GM18520 (cell line): ENCODE measurements around the gene FFAR3.

Experiments used
- ATAC-seq: cut with Tn5 transposase; IDR thresholded peaks from one replicate; pipeline ENCODE4 v1.9.1; 2021; ENCODE audit not compliant: unreplicated experiment

The FFAR3 gene

DNA sequence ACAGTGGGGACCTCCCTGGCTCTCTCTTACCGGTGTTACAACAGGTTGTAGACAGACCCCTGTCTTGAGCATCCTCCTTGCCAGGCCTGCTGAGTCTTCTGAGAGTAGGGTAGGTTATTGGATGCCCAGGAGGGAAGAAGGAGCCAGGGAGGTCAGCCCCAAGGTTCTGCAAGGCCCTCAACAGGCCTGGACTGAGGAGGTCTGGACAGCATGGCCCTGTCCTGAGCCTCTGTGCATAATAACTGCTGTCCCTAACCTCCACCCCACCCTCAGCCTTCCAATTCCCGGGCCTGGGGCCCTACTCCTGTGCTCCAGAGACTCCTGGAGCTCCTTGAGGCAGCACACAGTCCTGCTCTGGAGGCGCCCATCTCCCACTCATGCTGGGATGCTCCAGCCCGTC, 28.9 kb upstream of the FFAR3 start:
- no peak for ATAC-seq

DNA sequence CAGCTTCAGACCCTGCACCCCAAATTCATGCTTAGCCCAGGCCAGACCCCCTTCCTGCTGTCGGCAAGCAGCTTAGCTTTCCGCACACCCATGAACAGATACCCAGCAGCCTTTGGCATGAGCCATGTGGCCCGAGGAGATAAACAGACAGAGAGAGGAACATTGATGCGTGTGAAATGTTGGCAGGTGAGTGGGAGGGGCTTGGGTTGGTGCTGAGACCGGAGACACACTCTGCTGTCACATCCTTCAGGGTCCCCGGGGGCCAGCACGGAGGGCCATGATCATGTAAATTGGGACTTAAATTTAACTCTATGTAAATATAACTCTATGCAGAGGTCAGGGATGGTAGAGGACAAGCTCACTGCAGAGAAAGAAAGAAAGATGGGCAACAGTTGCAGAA, 27.8 kb upstream of the FFAR3 start:
- ATAC-seq = peak; percentile 27

DNA sequence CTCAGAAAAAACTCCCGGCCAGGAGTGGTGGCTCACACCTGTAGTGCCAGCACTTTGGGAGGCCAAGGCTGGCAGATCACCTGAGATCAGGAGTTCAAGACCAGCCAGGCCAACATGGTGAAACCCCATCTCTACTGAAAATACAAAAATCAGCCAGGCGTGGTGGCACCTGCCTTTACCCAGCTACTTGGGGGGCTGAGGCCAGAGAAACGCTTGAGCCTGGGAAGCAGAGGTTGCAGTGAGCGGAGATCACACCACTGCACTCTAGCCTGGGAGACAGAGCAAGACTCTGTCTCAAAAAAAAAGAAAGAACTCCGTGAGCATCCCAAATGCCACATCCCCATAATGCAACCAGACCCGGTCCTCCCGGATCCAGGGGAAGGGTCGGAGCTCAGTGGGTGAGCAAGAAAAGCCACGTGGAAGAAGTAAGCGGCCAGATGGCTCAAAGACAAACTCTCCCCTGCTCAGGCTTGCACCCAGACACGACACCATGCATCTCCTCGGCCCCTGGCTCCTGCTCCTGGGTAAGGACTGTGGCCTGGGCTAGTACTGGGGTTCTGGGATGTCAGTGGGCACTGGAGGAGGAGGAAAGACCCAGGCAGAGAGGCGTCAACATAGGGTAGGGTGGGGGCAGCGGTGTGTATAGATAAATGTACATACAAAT, 26.6 kb upstream of the FFAR3 start:
- no peak for ATAC-seq

DNA sequence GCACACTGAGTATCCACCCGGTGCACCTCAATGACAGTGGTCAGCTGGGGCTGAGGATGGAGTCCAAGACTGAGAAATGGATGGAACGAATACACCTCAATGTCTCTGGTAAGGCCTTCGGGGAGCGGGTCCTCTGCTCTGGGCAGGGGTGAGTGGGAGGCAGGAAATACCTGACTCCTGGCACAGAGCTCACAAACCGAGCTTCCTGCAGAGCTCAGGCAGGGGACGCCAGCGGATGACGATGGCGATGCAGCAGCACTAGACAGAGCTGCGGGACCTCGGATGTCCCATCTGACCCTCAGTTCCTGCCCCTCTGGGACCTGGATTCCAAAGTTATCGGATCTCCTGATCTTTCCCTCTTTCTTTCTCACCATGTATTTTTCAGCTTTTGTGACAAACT, 25.4 kb upstream of the FFAR3 start:
- ATAC-seq = no peak

DNA sequence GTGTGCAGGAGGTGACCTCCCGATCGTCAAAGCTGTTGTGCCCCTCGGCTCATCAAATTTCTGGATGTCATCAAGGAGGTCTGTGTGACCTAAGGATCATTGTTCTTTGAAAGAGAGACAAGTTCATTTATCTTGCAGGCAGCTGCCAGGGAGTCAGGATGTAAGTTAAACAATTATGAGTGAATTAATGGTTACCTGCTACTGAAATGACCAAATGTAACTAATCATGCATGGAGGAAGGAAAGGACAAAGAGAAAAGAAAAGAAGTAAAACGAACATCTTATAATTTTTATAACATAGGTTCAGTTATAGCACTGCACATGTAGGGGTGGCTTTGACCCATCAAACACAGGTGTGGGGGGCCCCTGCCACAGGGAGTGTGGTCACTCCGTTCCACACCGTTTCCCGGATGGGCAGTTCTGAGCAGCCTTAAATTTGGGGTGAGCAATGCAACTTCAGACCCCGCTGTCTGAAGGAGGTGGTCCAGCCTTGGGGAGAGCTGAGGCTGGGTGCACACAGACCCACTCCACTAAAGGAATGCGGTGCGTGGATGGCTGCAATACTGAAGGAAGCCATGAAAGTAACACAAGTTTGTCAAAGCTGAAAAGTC, 24.0 kb upstream of the FFAR3 start:
- no peak for ATAC-seq

DNA sequence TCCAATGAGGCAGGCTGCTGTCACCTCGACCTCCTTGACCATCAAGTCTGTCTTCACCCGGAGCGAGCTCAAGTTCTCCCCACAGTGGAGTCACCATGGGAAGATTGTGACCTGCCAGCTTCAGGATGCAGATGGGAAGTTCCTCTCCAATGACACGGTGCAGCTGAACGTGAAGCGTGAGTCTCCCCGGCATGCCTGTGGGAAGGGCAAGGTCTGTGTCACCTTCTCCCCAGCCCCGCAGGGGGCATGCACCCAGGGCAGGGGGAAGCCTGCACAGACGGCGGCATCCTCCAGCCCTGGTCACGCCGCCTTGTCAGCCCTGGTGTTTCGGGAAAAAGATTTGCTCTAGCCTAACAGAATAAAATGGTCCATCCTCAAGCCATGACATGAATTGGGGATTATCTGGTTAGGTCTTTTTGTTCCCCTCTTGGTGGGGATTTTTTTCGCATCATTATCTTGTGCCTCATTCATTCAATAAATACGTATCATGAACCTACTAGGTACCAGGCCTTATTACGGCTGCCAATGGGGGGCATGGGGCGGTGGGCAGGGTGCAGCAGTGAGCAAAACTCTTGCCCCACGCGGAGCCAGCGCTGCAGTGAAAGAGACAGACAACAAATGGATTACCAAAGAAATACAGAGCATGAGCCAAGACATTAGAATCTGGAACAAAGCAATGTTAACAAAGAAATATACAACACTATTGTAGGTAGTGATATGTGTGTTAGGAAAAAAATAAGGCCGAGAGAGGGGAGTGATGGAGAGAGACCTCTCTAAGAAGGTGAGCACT, 21.9 kb upstream of the FFAR3 start:
- ATAC-seq = no peak

DNA sequence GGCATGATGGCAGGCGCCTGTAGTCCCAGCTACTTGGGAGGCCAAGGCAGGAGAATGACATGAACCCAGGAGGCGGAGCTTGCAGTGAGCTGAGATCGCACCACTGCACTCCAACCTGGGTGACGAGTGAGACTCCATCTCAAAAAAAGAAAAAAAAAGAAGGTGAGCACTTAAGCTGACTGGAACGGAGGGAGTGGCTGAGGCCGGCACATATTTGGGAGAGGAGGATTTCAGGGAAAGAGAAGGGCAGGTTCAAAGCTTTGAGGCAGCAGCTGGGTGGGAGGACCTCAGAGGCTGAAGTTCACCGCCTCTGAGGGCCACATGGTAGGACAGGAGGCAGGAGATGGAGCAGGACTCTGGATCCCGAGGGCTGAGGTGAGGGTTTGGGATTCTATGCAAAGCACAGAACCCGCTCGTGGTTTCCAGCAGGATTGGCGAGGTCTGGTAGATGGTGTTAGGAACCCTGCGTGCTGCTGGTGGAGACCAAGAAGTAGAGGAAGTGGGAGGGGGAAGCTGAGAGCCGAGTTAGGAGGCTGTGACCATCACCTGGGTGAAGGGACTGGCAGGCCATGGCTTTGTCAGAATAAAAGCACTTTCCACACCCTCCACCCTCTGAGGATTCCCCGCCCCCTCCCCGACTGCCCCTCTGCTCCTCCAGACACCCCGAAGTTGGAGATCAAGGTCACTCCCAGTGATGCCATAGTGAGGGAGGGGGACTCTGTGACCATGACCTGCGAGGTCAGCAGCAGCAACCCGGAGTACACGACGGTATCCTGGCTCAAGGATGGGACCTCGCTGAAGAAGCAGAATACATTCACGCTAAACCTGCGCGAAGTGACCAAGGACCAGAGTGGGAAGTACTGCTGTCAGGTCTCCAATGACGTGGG, 20.9 kb upstream of the FFAR3 start:
- no peak for ATAC-seq

DNA sequence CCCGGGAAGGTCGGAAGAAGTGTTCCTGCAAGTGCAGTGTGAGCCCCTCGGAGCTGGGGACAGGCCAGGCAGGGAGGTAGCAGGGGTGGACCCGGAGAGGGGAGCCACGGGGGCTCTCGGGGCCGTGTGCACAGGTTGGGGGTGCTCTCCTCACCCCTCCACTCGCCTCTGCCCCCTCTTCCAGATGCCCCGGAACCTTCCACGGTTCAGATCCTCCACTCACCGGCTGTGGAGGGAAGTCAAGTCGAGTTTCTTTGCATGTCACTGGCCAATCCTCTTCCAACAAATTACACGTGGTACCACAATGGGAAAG, 20.3 kb upstream of the FFAR3 start:
- ATAC-seq = no peak

DNA sequence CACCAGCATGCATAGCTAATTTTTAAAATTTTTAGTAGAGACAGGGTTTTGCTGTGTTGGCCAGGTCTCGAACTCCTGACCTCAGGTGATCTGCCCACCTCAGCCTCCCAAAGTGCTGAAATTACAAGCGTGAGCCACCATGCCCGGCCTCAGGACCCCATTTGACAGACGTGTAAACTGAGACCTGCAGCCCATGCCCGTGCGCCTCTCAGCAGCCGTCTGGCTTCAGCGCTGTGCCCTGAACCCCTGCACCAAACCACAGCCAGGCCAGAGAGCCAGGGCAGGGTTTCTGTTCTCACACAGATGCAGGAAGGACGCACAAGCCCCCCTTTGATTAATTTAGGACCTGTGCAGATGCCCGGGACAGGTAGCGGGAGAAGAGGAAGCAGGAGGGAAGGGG, 17.8 kb upstream of the FFAR3 start:
- no peak for ATAC-seq

DNA sequence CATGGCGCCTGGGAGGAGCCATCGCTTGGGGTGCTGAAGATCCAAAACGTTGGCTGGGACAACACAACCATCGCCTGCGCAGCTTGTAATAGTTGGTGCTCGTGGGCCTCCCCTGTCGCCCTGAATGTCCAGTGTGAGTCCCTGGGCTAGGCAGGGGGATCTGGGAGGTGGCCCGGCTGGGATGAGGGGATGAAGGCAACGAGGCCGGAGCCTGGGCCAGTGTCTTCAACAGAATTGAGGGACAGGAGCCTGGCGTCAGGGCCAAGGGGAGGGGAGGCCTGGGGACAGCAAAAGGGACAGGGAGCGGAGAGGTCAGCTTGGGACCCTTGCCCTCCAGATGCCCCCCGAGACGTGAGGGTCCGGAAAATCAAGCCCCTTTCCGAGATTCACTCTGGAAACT, 17.3 kb upstream of the FFAR3 start:
- no peak for ATAC-seq

DNA sequence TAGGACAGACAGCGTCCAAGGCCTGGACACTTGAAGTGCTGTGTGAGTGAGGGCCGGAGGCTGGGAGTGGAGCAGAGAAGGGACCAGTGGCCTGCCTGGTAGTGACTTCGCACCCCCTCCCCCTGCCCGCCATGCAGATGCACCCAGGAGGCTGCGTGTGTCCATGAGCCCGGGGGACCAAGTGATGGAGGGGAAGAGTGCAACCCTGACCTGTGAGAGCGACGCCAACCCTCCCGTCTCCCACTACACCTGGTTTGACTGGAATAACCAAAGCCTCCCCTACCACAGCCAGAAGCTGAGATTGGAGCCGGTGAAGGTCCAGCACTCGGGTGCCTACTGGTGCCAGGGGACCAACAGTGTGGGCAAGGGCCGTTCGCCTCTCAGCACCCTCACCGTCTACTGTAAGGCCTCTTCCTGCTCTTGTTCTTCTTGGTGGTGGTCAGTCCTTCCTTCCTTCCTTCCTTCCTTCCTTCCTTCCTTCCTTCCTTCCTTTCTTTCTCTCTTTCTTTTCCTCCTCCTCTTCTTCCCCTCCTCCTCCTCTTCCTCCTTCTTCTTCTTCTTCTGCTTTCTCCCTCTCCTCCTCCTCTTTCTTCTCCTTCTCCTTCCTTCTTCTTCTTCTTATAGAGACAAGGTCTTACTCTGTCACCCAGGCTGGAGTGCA, 16.6 kb upstream of the FFAR3 start:
- no peak for ATAC-seq

DNA sequence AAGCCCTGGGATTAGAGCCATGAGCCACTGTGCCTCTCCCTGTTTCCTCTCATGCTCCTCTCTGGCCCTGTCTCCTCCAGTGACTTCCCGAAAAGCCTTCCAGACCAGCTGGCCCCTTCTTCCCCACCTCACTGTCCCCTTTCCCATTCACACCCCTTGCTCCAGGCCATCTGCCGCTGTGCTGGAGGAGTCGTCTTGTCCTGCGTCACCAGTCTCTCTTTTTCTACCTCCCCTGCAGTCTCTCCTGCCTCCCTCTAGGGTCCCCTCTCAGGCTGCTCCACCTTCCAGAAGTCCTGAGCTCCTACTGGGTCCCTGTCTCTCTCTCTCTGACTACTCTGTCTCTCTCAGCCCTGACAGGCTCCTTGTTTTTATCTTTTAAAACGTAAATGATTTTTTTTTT, 15.8 kb upstream of the FFAR3 start:
- ATAC-seq = no peak

DNA sequence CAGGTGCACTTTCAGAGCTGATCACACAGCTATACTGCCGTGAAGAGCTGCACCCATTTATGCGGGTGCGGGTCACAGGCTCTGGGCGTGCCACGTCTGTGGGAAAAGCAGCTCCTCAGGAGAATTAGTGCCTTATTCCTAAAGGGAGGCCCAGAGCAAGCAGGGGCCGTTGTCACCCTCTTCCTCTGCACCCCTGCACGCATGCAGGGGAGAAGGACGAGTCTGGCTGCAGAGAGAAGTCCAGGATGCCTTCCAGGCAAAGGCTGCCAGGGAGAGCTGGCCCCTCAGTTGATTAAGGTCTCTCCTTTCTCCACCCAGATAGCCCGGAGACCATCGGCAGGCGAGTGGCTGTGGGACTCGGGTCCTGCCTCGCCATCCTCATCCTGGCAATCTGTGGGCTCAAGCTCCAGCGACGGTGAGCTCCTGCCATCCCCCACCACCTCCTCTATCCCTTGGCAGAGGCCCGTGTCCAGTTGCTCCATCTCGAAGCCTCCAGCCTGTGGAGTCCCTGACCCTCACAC, 13.7 kb upstream of the FFAR3 start:
- no peak for ATAC-seq

DNA sequence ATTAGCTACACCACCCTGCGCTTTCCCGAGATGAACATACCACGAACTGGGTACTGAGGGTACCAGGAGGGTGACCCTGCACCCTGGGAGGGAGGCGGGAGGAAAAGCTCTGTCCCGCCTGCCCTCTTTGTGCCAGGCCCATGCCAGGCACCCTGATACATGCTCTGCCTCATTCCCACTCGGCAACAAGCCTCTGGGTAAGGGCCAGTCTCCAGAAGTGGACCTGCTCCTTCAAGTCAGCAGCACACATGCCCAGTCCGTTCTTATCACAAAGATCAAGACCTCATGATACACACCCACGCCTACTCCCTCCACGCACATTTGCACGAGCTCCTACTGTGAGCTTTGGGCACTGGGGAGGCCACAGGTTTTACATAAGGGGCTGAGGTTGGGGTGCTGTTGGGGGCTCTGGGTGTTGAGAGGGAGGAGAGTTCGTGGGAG, 12.6 kb upstream of the FFAR3 start:
- ATAC-seq = no peak

DNA sequence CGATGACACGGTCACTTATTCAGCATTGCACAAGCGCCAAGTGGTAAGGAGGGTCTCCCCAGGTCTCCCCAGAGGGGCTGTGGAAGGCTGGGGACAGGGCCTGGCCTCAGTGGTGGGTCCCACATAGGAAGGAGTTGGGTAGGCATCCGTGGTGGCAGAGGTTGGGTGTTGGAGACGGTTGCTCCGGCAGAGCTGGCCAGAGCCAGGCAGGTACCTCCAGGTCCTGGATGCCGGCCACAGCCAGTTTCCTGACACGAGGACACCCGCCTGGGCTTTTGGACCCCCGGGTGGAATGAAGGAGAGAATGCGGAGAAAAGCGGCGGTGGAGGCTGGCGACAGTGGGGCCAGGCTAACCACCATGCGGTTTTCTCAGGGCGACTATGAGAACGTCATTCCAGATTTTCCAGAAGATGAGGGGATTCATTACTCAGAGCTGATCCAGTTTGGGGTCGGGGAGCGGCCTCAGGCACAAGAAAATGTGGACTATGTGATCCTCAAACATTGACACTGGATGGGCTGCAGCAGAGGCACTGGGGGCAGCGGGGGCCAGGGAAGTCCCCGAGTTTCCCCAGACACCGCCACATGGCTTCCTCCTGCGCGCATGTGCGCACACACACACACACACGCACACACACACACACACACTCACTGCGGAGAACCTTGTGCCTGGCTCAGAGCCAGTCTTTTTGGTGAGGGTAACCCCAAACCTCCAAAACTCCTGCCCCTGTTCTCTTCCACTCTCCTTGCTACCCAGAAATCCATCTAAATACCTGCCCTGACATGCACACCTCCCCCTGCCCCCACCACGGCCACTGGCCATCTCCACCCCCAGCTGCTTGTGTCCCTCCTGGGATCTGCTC, 11.8 kb upstream of the FFAR3 start:
- ATAC-seq = no peak

DNA sequence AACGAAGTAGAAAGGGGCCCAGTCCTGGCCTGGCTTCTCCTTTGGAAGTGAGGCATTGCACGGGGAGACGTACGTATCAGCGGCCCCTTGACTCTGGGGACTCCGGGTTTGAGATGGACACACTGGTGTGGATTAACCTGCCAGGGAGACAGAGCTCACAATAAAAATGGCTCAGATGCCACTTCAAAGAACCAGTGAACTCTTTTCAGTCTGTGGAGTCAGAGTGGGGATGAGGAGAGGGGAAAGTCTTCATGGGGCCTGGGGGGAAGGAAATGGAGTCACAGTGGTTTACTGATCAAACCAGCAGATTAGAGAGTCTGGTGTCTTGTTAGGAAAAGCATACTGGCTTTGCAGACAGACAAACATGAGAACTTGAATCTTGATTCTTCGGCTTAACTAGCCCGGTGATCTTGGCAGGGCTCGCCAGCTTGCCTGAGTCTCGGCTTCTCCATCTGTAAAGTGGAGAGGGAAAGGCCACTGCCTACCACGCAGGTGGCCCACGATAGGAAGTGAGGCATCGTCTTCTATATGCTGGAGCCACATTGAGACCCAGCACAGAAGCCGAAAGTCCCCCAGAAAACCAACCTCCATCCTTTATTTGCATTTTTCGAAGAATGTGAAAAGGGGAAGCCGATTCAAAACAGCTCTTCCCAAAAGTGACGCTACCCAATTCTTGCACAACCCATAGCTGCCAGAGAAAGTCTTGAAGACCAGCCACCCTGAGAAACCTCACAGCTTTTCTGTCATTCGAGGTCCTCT, 10.9 kb upstream of the FFAR3 start, which contains the start of gene FFAR1:
TSS of gene FFAR1 (plus strand) at position 732 of the 759 bp plus-strand sequence. CDS start 3,650 bp downstream, outside the sequence.
- peak; percentile 44 for ATAC-seq

DNA sequence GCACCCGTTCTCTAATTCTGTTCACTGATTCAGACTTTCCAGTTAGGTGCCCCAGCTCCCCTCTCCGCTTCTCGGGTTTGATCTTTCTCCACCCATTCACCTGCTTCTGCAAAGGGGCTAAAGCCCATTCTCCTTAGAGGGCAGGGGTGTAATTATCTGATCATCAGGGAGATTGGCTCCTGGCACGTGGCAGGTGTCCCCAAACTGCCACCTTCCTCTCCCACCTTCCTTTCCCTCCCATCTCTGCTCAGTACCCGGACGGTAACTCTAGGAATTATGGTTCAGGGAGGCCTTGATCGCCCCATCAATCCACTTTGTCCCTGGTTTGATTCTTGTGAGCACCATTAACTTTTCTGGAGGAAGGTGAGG, 10.3 kb upstream of the FFAR3 start:
- no peak for ATAC-seq

DNA sequence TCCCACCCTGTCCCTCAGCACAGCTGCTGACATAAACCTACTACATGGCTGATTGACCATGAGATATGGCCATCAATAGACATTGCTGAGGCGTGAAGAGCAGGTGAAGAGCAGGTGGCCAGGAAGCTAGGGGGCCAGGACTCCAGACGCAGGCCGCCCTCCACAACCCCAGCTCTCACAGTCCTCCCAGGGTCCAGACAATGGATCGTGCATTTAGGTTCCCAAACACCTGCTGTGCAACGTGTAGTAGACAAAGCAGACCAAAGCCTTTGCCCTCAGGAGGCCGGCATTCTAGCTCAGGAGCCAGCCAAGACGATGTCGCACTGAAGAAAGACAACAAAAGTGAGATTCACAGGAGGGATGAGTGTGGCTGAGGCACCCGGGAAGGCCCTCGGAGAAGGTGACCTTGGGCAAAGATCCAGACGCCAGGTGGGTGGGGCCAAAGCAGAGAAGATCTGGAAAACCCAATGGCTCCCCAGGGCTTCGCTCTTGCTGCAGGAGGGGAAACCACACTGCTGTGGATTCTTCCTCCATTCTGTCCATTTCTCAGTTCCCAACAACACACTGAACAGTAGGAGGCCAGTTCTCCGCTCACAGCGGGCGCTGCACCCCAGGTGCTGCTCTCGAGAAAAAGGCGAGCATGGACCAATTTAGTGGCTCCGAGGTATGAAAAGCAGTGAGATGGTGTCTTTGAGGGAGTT, 9.2 kb upstream of the FFAR3 start:
- ATAC-seq = no peak
